ENCODE measurements around the gene PLA2R1.

Gene PLA2R1

GRCh38 chr2:160062292-160063005 is at the start of gene PLA2R1:
TSS of gene PLA2R1 (minus strand) at chr2:160062615. CDS start at chr2:160062403, 212 bp downstream.
- Histone ChIP-seq H3K79me2 (ENCODE audit: insufficient read depth, low read length) (no peaks in the 10 kb centered on the region), H3K4me3 (ENCODE audit: low read depth, low read length, poor library complexity, severe bottlenecking) (no peak within 1 kb of the TSS), H3K9me2 (ENCODE audit: low read depth, low read length) (no peaks in the 10 kb centered on the region), H3K4me2 (ENCODE audit: low read length) (no peak within 1 kb of the TSS), H3K27me3 (ENCODE audit: insufficient read depth, low read length) (no peaks in the 10 kb centered on the region), H3K27ac (ENCODE audit: low read depth, low read length, poor library complexity, severe bottlenecking) (no peak within 1 kb of the TSS), H3K9ac (ENCODE audit: low read length) (no peak within 1 kb of the TSS), H3F3A (ENCODE audit: insufficient read depth, low read length) (no peaks in the 10 kb centered on the region), H3K36me3 (ENCODE audit: insufficient read depth, low read length) (no peaks in the 10 kb centered on the region), H4K20me1 (ENCODE audit: insufficient read depth, low read length) (no peaks in the 10 kb centered on the region), H3K4me1 (ENCODE audit: insufficient read depth, low read length, severe bottlenecking) (no peaks in the 10 kb centered on the region), H3K9me3 (ENCODE audit: low read length) (no peaks in the 10 kb centered on the region), H2AFZ (ENCODE audit: low read length) (no peak within 1 kb of the TSS)
- no peak for TF ChIP-seq CTCF (IDR thresholded peaks at IDR 0.05; ENCODE audit: low read length)
- TF ChIP-seq EZH2 (IDR thresholded peaks at IDR 0.05; ENCODE audit: borderline replicate concordance, low read length), result no peak

GRCh38 chr2:160110674-160111239 is 48.3 kb upstream of the PLA2R1 start:
- no peak for TF ChIP-seq EZH2 (IDR thresholded peaks at IDR 0.05; ENCODE audit: borderline replicate concordance, low read length)
- no peak for TF ChIP-seq CTCF (IDR thresholded peaks at IDR 0.05; ENCODE audit: low read length)
- no peaks in the 10 kb centered on the region for H3K79me2 ChIP-seq (ENCODE audit: insufficient read depth, low read length)
- H3K9me3 ChIP-seq (ENCODE audit: low read length), result no peaks in the 10 kb centered on the region
- no peaks in the 10 kb centered on the region for H3K36me3 ChIP-seq (ENCODE audit: insufficient read depth, low read length)
- no peaks in the 10 kb centered on the region for H3K9me2 ChIP-seq (ENCODE audit: low read depth, low read length)
- no peaks in the 10 kb centered on the region for H3K27me3 ChIP-seq (ENCODE audit: insufficient read depth, low read length)
- no peak overlapping the region for H3K4me2 ChIP-seq (ENCODE audit: low read length)
- H3F3A ChIP-seq (ENCODE audit: insufficient read depth, low read length), result no peaks in the 10 kb centered on the region
- no peak overlapping the region for H3K4me3 ChIP-seq (ENCODE audit: low read depth, low read length, poor library complexity, severe bottlenecking)
- H3K9ac ChIP-seq (ENCODE audit: low read length), result no peak overlapping the region
- H3K27ac ChIP-seq (ENCODE audit: low read depth, low read length, poor library complexity, severe bottlenecking), result no peak overlapping the region
- no peaks in the 10 kb centered on the region for H4K20me1 ChIP-seq (ENCODE audit: insufficient read depth, low read length)
- no peak overlapping the region for H2AFZ ChIP-seq (ENCODE audit: low read length)
- no peaks in the 10 kb centered on the region for H3K4me1 ChIP-seq (ENCODE audit: insufficient read depth, low read length, severe bottlenecking)

GRCh38 chr2:160109939-160110673 is 47.7 kb upstream of the PLA2R1 start:
- H2AFZ ChIP-seq (ENCODE audit: low read length), result no peak overlapping the region
- no peaks in the 10 kb centered on the region for H3K9me2 ChIP-seq (ENCODE audit: low read depth, low read length)
- no peaks in the 10 kb centered on the region for H4K20me1 ChIP-seq (ENCODE audit: insufficient read depth, low read length)
- no peak overlapping the region for H3K9ac ChIP-seq (ENCODE audit: low read length)
- no peaks in the 10 kb centered on the region for H3K27me3 ChIP-seq (ENCODE audit: insufficient read depth, low read length)
- TF ChIP-seq CTCF (IDR thresholded peaks at IDR 0.05; ENCODE audit: low read length), result peak; percentile 63
- no peak for TF ChIP-seq EZH2 (IDR thresholded peaks at IDR 0.05; ENCODE audit: borderline replicate concordance, low read length)
- no peaks in the 10 kb centered on the region for H3K4me1 ChIP-seq (ENCODE audit: insufficient read depth, low read length, severe bottlenecking)
- no peaks in the 10 kb centered on the region for H3K79me2 ChIP-seq (ENCODE audit: insufficient read depth, low read length)
- H3K4me2 ChIP-seq (ENCODE audit: low read length), result no peak overlapping the region
- H3K27ac ChIP-seq (ENCODE audit: low read depth, low read length, poor library complexity, severe bottlenecking), result no peak overlapping the region
- H3K9me3 ChIP-seq (ENCODE audit: low read length), result no peaks in the 10 kb centered on the region
- no peak overlapping the region for H3K4me3 ChIP-seq (ENCODE audit: low read depth, low read length, poor library complexity, severe bottlenecking)
- no peaks in the 10 kb centered on the region for H3F3A ChIP-seq (ENCODE audit: insufficient read depth, low read length)
- no peaks in the 10 kb centered on the region for H3K36me3 ChIP-seq (ENCODE audit: insufficient read depth, low read length)
